ENCODE data around the gene CHRND.

The CHRND gene

DNA sequence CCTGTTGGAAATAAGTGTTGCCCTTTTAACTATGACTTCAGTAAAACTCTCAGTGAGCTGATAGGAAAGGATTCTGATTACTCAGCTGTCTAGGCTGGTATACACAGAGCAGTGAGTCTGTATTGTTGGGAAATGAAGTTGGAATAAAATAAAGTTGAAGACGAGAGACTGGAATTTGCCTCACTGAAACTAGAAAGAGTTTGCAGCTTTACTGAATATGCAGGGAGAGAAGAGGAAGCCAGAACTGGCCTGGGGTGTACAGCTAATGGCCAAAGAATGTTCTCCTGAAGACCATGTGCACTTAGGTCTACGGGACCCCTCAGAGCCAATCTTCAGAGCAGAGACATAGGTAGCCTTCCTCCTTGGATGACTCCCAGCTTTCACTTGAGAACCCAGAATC lies 51.0 kb downstream of the CHRND start:
- peaks cover 59% of the 10 kb centered on the region for H3K36me3 Mint-ChIP-seq
- no peak for ATAC-seq
- H3K27ac Mint-ChIP-seq: no peak overlapping the region
- H3K9me3 Mint-ChIP-seq: no peaks in the 10 kb centered on the region
- no peaks in the 10 kb centered on the region for H3K27me3 Mint-ChIP-seq
- no peak overlapping the region for H3K4me3 Mint-ChIP-seq
- H3K4me1 Mint-ChIP-seq: peaks cover 6% of the 10 kb centered on the region

DNA sequence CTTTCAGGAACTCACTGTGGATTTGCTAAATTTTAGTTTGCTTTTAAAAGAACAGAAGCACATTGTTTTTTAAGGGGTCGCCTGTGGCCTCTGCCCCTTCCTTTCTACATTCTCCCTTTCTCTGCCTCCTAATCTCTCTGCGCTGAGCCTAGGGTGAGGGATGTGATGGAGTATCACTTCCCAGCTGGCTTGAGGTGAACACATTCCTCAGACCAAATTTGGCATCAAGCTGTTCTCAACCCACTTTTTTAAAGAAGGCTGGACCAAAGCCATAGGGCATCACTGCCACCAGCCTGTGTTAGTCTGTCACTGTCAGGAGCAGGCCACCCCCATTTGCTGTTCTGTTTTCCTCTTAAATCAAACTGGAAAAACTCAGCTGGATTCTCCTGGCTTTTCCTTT lies 51.9 kb downstream of the CHRND start:
- Mint-ChIP-seq H3K27me3 (no peaks in the 10 kb centered on the region), H3K27ac (no peak overlapping the region), H3K4me1 (peaks cover 6% of the 10 kb centered on the region), H3K36me3 (peaks cover 68% of the 10 kb centered on the region), H3K4me3 (no peak overlapping the region), H3K9me3 (peaks cover 2% of the 10 kb centered on the region)
- no peak for ATAC-seq

DNA sequence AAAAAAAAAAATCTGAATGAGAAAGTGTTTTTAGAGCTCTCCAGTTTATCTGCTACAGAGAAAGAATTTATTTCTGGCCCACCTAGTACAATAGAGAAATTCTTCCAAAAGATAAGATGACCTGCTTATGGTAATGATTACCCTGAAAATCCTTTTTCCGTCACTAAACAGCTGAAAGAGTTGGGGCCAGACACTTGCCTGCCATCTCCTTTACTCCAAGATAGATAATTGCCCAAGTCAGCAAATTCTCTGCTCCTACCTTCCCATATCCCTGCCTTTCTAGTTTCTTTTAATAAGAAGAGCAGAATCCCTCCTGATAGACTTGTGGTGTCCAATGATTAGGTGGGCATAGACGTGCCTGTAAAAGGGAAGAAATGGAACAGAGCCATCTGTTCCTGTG lies 52.7 kb downstream of the CHRND start:
- Mint-ChIP-seq H3K27ac (no peak overlapping the region), H3K9me3 (peaks cover 6% of the 10 kb centered on the region), H3K4me1 (peaks cover 6% of the 10 kb centered on the region), H3K4me3 (no peak overlapping the region), H3K27me3 (no peaks in the 10 kb centered on the region), H3K36me3 (peaks cover 75% of the 10 kb centered on the region)
- ATAC-seq: no peak

DNA sequence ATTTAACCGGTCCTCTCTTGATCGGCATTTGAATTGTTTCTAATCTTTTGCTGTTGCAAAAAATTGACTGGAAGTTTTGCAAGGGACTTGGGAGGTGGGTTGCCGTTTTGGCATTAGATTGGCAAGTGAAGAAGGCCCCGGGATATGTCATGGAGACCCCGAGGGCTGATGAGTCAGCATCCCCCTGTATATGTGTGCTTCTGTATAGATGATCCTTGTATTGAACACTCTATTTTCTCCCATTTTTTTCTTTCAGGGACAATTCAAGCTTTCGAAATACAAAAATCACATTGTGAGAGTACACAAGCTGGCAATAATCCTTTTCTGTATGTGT lies 54.7 kb downstream of the CHRND start:
- H3K36me3 Mint-ChIP-seq: peaks cover 74% of the 10 kb centered on the region
- no peak overlapping the region for H3K4me3 Mint-ChIP-seq
- H3K27me3 Mint-ChIP-seq: no peaks in the 10 kb centered on the region
- no peak overlapping the region for H3K27ac Mint-ChIP-seq
- peaks cover 6% of the 10 kb centered on the region for H3K9me3 Mint-ChIP-seq
- H3K4me1 Mint-ChIP-seq: peaks cover 6% of the 10 kb centered on the region
- no peak for ATAC-seq

GRCh38 chr2:232581725-232582124 lies 55.8 kb downstream of the CHRND start:
- no peak overlapping the region for H3K27ac Mint-ChIP-seq

DNA sequence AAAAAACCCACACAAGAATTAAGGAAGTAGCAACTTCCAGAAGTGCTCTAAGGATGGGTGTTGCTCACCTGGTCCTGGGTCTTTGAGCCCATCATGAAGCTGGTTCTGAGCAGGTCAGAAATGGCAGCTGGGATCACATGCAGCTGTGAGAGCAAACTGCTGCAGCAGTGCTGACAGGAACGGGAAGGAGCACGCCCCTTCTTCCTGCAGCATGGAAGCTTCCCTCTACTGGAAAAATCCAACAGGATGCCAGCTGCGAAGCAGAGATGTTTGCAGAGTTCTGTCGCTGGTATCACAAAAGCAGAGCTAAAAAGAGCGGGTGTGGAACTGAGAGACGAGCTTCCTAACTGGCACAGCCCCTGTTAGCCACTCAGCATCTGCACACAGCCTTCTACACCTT lies 58.3 kb downstream of the CHRND start:
- no peak overlapping the region for H3K4me3 Mint-ChIP-seq
- H3K27ac Mint-ChIP-seq: no peak overlapping the region
- ATAC-seq: no peak
- no peaks in the 10 kb centered on the region for H3K27me3 Mint-ChIP-seq
- H3K4me1 Mint-ChIP-seq: peaks cover 6% of the 10 kb centered on the region
- H3K36me3 Mint-ChIP-seq: peaks cover 51% of the 10 kb centered on the region
- peaks cover 6% of the 10 kb centered on the region for H3K9me3 Mint-ChIP-seq

More at GRCh38 chr2:232581725-232582124, 55.8 kb downstream of the CHRND start:
- Mint-ChIP-seq H3K27me3 (no peaks in the 10 kb centered on the region), H3K9me3 (peaks cover 6% of the 10 kb centered on the region), H3K36me3 (peaks cover 65% of the 10 kb centered on the region), H3K4me1 (peaks cover 6% of the 10 kb centered on the region), H3K4me3 (no peak overlapping the region)
- ATAC-seq: no peak

All from stimulated activated memory B cell treated with anti-CD40 and anti-IgM and Interleukin-4, amounts not matched to agents 10 μg/mL and 1 μg/mL and 100 μg/mL, for 72 hours (primary cell).